ENCODE data around the gene BRMS1L.

DNA sequence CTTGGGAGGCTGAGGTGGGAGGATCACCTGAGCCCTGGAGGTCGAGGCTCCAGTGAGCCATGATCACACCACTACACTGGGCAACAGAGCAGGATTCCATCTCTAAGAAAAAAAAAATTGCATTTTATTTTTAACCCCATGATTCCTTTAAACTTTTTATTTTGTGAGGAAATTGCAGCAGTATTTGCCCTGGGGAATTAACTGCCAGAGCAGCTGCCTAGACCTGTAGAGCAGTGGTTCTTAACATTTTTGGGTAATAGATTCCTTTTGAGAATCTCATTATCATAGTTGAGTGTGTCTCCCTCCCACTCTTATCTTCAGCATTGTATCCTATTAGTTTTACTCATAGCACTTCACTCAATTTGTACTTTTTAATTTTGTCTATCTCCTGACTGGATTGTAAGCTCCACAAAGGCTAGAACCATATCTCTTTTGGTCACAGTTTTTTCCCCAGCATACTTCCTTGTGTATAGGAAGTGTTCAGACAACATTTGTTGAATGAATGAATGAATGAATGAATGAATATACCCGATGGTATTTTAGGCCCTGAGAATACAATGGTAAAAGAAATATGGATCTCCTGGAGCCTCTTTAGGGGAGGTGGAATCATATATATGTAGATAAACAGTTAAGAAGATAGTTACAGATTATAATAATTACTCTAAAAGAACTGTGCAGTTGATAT is 40.6 kb downstream of the BRMS1L start:
- TF ChIP-seq, protein P1, sequence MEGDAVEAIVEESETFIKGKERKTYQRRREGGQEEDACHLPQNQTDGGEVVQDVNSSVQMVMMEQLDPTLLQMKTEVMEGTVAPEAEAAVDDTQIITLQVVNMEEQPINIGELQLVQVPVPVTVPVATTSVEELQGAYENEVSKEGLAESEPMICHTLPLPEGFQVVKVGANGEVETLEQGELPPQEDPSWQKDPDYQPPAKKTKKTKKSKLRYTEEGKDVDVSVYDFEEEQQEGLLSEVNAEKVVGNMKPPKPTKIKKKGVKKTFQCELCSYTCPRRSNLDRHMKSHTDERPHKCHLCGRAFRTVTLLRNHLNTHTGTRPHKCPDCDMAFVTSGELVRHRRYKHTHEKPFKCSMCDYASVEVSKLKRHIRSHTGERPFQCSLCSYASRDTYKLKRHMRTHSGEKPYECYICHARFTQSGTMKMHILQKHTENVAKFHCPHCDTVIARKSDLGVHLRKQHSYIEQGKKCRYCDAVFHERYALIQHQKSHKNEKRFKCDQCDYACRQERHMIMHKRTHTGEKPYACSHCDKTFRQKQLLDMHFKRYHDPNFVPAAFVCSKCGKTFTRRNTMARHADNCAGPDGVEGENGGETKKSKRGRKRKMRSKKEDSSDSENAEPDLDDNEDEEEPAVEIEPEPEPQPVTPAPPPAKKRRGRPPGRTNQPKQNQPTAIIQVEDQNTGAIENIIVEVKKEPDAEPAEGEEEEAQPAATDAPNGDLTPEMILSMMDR (IDR thresholded peaks at IDR 0.05; ENCODE audit: borderline replicate concordance, extremely low read depth, low read length, poor library complexity, severe bottlenecking) = no peak
- no peak for TF ChIP-seq EZH2 (IDR thresholded peaks at IDR 0.05; ENCODE audit: borderline replicate concordance, low read depth, low read length, severe bottlenecking)
